ENCODE data around the gene DBT.

GRCh38 chr1:100206301-100206700 is 43.3 kb downstream of the DBT start:
- TF ChIP-seq ZFP30 (CRISPR knock-in tag; IDR thresholded peaks at IDR 0.05), result no peak
- TF ChIP-seq ZFP3 (CRISPR knock-in tag; IDR thresholded peaks at IDR 0.05), result no peak
- no peak for TF ChIP-seq TOX (CRISPR knock-in tag; IDR thresholded peaks at IDR 0.05; ENCODE audit: borderline replicate concordance)
- no peak for TF ChIP-seq ZC3H10 (CRISPR knock-in tag; IDR thresholded peaks at IDR 0.05)
- no peak for TF ChIP-seq PPARA (CRISPR knock-in tag; IDR thresholded peaks at IDR 0.05; ENCODE audit: borderline replicate concordance)
- no peak for TF ChIP-seq TSHZ2 (CRISPR knock-in tag; IDR thresholded peaks at IDR 0.05)
- no peak for TF ChIP-seq CSRNP3 (CRISPR knock-in tag; IDR thresholded peaks at IDR 0.05)
- TF ChIP-seq OSR1 (CRISPR knock-in tag; IDR thresholded peaks at IDR 0.05), result no peak
- no peak for TF ChIP-seq RARB (CRISPR knock-in tag; IDR thresholded peaks at IDR 0.05)
- no peak for TF ChIP-seq ZNF8 (CRISPR knock-in tag; IDR thresholded peaks at IDR 0.05)
- no peak for TF ChIP-seq CSDC2 (CRISPR knock-in tag; IDR thresholded peaks at IDR 0.05)
- TF ChIP-seq PATZ1 (CRISPR knock-in tag; IDR thresholded peaks at IDR 0.05; ENCODE audit: borderline replicate concordance), result no peak
- no peak for TF ChIP-seq ZNF565 (CRISPR knock-in tag; conservative IDR thresholded peaks at IDR 0.05; ENCODE audit: low read depth)

Data from SK-N-SH treated with all-trans-retinoic acid at 6 μM for 48 hours (cell line).